NCI-H1436 (cell line): Measurements from ENCODE around the gene RTP3.
"Not testable (repeated sequence)": the region's sequence is repeated elsewhere in the genome, so short reads cannot be mapped to it uniquely, and the experiment has no call there.

Experiments used
- DNase-seq: peaks from one replicate; lab custom pipeline; 2025; lab: John Stamatoyannopoulos, UW

Gene RTP3

DNA sequence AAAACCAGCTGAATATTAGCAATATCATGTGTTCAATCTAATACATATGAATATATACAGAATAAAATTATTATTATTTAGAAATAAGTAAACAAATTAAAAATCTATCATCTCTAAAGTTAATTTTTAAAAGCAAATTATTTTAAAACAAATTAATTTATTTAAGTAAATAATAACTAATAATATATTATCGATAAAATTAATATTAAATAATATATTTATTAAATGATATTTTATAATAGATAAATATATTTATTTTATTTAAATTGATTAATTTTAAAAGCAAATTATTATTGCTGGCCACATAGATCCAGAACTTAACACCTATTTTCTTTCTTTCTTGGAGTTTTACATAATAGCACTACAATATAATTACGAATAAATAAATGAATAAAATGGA lies 22.2 kb downstream of the RTP3 start:
- no peak for DNase-seq

DNA sequence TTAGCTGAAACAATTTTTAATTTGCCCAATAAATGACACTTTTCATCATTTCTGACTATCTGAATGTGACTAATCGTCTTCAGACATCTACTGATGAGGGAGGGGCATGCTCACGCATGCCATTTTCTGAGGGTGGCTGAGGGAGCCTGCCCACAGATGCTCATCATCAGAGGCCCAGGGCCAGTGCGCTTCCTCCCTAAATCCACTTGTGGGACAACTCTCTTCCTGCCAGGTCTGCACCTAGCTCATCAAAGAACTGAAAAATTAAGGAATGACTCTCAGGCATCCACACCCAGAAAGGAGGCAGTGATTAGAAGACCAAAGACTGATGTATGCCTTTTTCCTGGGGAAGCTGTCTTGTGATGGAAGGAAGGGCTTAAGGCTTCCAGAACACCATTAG lies 22.8 kb downstream of the RTP3 start:
- no peak for DNase-seq

DNA sequence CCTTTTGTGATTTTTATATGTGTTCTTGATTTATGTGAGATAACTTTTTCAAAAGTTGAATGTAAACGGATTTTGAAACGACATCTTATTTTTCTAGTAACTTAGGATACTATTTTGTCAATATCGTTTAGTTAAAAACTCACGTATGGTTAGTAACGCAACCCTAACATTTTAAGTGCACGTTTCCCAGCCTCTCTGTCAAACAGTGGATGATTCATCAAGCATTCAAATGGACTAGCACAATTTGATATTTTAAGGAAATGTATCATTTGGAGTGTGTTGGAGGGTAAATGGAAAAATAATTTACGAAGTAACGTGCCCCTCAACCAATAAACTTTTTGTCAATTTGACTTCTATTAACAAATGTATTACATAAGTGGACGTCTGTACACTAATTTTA lies 23.3 kb downstream of the RTP3 start:
- DNase-seq: no peak

DNA sequence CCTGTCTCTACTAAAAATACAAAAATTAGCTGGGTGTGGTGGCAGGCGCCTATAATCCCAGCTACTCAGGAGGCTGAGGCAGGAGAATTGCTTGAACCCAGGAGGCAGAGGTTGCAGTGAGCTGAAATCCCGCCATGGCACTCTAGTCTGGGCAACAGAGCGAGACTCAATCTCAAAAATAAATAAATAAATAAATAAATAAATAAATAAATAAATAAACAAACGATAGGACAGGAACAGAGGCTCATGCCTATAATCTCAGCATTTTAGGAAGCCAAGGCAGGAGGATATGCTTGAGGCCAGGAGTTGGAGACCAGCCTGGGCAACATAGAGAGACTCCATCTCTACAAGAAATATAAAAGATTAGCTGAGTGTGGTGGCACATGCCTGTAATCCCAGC lies 24.4 kb downstream of the RTP3 start:
- DNase-seq: not testable (repeated sequence)

DNA sequence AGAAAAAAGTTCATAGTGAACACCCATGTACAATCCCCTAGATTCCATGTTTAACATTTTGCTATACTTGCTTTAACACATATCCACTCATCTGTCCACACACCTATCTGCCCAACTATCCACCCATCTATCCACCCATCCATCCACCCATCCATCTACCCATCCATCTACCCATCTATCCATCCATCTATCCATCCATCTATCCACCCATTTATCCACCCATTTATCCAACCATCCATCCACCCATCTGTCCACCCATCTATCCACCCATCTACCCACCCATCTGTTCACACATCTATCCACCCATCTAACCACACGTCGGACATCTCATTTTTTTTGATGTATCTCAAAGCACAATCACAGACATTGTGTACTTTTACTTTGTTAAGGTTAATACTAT lies 25.8 kb downstream of the RTP3 start:
- no peak for DNase-seq

DNA sequence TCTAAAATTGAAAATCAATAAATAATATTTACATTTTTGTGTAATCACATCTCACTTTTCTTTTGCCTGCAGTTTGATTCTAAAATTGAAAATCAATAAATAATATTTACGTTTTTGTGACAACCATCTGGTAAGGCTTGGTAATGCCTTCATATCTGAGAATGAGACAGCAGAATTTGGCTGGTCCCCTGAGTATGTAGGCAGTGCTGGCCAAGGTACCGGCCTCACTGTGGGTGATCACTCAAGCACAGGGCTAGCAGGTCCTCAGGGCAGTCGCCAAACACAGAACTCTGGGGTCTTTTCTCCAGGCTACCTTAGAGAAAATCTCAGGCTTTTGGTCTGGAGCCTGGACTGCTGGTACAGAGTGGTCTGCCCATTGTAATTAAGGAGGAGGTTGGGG lies 26.2 kb downstream of the RTP3 start:
- no peak for DNase-seq

DNA sequence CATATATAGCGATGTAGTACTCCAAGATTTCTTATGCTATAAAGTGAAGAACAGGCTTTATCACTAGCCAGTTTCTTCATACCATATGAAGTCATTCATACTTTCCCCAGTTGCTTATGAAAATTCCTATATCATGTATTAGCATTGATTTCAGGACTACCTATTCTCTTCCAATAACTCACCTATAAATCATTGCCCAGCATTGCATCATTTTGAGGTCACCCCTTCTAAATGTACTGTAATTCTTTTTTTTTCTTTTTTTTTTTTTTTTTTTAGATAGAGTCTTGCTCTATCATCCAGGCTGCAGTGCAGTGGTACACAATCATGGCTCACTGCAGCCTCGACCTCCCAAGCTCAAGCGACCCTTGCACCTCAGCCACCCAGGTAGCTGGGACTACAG lies 27.1 kb downstream of the RTP3 start:
- no peak for DNase-seq

DNA sequence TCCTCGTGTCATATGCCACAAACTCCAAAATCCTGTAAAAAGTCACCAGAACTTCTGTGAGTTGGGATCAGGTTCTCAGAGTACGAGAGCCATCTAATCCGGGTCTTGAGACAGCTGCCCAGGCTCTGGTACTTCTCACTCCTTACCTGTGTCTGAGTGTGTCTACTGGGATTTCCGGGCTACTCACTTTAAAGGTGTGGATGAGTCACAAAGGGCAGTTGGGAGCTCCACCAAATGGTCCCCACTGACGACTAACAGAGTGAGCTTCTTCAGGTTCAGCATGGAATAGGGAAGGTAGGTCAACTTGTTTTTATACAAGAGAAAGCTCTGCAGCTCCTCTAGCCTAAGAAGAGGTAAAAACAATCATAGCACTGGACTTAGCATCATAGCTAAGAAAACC lies 29.5 kb downstream of the RTP3 start:
- DNase-seq: no peak

DNA sequence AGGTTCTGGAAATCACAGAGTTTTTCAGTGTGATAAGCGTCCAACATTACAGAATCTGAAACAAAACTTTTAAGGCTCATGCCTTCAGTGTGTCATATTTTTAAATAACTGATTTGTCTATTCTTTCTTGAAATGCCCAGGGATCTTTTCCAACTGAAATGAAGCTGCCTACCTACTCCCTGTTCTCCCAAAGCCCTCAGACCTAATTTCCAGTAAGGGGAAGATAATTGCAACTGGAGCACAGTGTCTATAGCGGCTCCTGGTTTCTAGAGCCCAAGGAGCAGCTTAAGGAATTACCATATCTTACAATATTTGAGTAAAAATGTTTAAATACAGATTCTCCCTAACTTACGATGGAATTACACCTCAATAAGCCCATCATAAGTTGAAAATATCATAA lies 35.3 kb downstream of the RTP3 start:
- no peak for DNase-seq

DNA sequence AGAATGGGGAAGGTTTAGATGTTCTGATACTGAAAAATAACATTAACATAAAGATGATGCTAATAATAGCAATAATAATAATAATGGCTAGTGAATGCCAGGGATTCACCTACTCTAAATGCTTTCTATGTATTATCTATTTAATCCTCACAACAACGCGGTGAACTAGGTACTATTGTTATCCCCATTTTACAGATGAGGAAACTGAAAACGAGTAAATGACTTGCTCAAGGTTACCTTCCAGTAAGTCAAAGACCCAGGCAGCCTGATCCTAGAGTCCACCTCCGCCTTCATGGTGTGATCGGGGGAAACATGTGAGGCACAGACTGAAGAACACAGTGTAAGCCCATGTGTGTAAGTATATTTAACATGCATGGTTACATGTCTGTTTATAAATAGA lies 38.0 kb downstream of the RTP3 start:
- no peak for DNase-seq

DNA sequence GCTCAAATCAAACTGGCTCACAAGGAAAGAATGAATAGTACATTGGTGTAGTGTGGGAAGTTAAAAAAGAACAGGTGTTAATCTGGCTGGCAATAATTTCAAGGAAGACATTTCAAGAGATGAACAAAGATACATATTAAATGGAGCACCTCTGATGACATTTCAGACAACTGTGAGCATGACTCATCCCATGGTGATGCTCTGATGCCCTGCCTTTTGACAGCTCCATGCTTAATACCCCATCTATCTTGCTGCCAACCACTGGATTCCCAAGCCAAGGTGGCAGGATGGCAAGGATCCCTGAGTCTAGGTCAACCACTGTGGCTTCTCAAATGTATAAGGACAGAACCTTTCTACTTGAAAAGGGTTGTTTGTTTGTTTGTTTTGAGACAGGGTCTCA lies 39.0 kb downstream of the RTP3 start:
- no peak for DNase-seq

DNA sequence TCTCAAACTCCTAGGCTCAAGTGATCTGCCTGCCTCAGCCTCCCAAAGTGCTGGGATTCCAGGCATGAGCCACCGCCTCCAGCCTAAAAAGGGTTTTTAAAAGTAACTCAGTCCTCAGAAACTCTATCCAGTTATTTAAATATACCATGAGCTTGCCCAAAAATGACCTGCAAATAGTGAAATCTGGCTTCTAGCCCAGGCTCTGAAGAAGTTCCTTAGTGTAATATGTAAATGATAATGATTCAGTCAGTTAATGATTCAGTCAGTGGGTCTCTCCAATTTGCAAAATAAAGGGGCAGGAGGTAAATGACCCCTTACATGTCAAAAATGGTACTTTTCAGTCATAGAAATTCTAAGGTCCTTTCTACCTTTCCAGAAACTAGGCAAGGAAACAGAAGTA lies 39.5 kb downstream of the RTP3 start:
- no peak for DNase-seq

DNA sequence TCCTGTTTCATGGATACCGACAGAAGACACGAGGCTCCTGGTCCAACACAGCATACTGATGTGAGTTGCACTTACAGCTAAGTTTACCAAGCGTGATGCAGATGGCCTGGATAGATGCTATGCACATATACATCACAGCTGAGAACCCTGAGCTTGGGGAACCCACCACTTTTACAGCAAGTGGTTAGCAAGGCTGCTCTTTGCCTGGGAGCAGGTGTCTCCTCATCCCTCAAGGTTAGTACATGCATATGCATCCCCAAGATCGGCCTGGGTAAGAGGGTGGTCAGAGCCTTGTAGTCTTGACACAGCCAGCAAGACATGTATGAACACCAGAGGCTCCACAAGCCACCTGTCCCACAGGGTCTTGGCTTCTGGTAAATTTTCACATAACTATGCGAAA lies 40.0 kb downstream of the RTP3 start:
- no peak for DNase-seq

DNA sequence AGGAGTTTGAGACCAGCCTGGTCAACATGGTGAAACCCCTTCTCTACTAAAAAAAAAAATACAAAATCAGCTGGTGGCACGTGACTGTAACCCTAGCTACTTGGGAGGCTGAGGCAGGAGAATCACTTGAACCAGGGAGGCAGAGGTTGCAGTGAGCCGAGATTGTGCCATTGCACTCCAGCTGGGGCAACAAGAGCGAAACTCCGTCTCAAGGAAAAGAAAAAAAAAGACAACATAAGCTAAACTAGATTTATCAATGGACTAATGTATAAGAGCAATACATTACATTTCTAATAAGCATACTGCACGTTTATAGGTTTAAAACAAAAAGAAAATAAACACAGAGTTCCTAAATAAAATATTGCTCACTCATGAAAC lies 40.6 kb downstream of the RTP3 start:
- not testable (repeated sequence) for DNase-seq

DNA sequence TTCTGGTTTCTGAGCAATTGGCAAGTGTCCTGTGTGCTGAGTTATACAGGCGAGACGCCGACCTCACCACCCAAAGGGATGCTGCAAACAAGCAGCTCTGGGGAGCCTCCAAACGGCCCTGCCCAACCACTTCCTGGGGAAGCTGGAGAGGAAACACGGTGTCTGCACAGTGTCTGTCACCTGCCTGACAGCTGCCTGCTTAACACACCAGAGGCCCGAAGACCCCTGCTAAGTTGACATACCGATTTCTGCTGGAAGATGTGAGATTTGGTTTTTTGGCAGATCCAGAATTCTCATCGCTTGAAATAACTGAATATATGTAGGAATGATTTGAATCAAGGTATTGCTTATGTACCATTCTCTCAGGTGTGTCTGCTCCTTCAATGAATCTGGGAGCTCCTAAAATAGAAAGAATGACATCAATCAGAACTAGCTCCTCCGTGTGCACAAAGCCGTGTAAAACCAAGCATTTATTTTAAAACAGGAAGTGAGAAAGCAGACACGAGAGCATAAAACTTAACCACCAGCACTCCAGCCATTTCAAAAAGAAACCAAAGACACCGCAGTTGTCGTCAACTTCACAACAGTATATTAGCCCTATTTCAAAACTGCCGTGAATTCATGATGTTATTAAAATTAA lies 41.1 kb downstream of the RTP3 start:
- DNase-seq: no peak

DNA sequence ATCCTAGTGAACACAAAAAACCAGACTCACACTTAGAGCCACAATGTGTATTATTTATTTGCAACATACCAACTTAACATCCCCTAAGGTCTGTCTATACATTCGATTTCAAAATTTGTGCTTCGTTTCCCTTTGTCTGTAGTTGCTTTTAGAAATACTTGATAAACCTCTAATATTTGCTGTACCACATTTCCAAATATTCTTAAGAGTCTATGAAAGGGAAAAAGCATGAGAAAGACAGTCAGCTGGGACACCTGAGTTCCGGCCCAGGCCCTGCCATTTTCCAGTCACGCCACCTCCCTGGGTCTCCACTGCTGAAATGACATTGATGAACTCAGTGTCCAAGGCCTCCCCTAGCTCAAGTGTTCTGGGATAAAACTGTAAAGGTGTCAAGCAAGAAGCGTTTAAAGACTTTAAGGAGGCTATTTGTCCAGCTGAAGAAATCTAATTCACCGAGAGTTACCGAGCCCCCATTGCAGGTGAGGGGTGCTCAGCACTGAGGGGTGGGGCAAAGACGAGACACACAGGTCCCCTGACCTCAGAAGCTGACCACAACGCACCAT lies 41.7 kb downstream of the RTP3 start:
- DNase-seq: no peak

DNA sequence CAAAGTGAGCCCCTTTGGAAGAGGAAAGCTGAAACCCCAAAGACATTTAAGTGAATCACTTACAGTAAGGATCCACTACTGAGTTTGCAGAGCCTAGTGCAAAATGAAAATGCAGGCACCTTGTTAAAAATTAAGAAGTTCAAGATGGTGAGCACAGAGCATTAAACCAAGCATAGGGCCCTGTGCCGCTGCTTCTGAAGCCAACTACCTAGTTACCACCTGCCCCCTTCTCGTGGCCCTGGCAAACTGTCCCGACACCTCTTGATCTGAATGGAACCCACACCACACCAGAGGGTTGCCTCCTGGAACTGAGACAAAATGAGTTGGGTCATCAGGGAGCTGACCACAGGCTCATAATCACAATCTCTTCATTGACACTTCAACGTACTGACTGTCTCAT lies 42.8 kb downstream of the RTP3 start:
- no peak for DNase-seq

DNA sequence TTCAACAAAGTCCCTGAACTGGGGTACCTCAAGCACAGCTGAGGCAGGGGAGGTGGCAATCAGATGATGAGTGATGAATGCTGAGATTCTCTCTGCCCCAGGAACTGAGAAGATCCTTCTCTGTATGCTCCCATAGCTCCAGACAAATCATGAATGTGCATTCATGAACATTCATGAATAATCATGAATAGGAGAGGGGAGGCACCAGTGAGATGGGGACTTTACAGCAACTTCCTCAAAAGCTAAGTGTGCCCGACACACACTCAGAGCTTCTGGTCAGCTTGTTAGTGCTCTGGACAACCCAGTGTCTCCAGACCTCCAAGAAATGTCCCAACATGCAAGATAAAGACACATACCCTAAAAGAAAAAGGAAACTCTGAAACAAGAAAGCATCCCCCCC lies 44.1 kb downstream of the RTP3 start:
- DNase-seq: no peak

DNA sequence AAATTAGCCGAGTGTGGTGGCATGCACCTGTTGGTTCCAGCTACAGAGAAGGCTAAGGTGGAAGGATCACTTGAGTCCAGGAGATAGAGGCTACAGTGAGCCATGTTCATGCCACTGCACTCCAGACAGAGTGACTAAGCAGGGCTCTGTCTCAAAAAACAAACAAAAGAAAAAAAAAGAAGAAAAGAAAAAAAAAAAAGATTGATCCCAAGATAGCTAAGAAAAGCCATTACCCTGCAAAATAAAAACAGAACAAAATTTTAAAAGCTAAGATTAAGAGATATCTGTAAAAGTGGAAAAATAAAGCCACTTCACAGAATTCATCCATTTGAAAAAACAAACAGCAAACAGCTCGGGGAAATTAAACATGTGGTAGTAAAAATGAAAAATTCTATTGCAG lies 44.6 kb downstream of the RTP3 start:
- DNase-seq: no peak

DNA sequence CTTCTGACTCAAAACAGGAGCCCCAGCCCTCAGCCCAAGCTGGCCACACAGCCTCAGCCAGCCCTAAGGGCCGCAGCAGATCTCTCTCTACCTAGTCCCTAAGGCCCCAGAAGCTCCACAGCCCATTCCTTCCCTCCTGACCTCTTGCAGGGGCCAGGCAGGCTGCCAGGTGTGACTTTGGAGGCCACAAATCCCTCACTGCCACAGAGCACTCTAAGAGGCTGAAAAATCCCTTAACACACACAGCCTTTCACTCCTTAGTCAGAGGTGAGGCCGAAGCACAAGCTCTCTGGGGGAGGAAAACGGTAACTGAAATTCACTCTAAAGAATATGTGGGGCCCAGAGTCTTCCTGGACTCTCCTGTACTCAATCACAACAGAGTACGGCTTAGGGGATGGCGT lies 45.0 kb downstream of the RTP3 start:
- DNase-seq: no peak

DNA sequence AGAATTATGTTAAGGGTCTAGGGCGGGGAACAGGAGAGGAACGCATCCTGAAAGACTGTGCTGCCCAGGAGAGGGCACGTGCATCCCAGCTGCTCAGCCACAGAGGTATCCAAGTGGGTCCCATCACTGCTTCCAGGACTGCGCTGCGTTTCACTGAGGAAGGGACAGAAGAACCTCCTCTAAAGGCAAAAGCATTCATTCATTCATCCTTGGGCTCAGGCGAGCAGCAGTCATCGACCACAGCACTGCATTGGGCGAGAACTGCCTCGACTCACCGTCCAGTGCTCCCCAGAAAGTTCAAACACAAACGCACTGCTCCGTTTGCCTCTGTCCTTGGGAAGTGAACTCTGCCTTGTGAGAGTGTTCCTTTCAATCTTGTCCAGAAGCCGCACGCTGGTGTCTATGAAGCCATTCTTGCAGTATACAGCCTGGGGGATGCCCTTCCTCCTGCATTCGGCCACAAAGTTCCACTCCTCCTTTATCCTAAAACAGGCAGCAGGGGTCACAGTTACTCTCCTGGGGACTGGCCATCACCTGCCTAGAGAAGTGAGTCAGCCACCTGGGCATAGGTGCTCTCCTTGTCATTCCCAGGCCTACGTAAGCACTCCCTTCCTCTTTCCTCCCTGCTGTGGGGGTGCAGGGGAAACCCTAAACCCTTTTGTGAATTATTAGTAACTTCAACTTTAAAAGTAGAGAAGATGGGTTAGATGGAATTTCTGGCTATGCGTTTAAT lies 47.2 kb downstream of the RTP3 start:
- no peak for DNase-seq

DNA sequence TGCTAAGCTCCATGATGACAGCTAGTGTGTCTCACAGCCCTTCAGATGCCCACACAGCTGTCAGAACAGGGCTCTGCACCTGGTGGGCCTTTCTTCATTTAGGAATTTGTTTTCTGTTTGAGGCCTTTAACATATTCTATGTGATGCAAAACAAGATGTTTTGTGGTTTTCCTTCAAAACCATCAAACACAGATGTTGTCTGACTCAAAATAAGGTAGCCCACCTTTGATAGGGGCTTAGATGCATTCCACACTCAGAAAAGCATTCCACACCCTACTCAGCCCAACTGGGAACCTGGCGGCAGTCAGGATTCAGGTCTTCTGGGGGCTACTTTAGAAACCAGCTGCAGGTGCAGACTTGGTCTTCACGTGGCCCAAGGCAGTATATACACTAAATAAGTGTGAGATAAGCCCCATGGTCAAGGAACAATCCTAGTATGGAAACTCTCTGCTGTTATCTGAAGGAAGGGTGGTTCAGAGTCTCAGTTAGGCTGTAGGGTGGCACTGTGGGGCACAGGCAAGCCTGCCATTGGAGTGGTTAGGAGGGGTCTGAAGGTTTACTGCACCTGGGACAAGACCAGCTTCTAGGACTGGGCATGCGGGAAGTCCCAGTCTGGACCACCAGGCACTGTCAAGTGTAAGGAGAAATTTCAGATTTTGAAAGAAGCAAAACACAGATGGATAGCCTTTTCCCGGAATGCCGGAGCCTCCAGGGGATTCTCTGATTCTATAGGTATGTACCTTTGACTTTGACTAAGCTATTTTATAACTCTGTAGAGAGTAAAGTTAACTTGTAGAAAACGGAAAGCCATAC lies 48.2 kb downstream of the RTP3 start:
- no peak for DNase-seq

DNA sequence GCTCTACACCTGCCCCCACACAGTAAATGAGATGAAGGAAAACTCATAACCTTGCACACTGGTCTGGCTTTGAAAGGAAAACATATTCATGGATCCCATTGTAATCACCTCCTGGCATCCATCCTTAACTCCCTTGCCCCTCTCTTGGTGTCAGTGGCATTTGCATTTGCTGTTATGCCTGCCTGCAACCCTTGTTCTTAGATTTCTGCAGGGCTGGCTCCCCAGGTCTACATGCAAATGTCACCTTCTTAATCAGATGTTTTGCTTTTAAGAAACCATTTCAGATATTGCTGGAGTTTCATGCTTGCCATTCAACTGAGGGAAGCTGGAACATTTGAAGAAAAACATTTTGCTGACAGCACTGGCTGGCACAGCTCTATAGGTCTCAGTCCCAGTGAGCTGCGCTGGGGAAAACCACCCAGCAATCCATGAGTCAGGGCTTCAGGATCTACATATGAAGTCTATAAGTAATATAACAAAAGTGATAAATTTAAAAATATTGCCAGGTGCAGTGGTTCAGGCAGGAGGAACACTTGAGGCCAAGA lies 49.2 kb downstream of the RTP3 start:
- no peak for DNase-seq
